Glomerular endothelial cell (primary cell): Measurements from ENCODE around the gene STIM1. TPM values are rescaled to one million over a fixed set of nuclear protein-coding genes. Genes with fewer than 3 reads are reported as not detected.
A peak's percentile ranks its signal among the peaks of the same experiment; 100 is the strongest.
"Not testable (repeated sequence)": the region's sequence is repeated elsewhere in the genome, so short reads cannot be mapped to it uniquely, and the experiment has no call there.

Experiments used
- DNase-seq: peaks from one replicate; pipeline ENCODE4 v3.0.0-alpha.2; 2011; ENCODE audit warnings: low read depth, low spot score; ENCODE audit errors: extremely low read depth
- total RNA-seq: library from RNA; depleted of rRNA; stranded (reverse); fragments of >200 nt; gene quantifications from 2 replicates; pipeline ENCODE4 v1.2.3, GENCODE V29; 2015

The STIM1 gene
- total RNA-seq, 1 donor from 2014 or later: 34.1 TPM

- DNase-seq: no peak
Measured at GRCh38 chr11:4093519-4094347, 238.3 kb downstream of the STIM1 start.

GRCh38 chr11:4094348-4095291 lies 239.2 kb downstream of the STIM1 start, which contains the start of gene RRM1:
Gene RRM1, plus strand, starts transcription at chr11:4094799. Its CDS starts 214 bp downstream, at chr11:4095013.
- peak; percentile 71 for DNase-seq

GRCh38 chr11:4095509-4096230 lies 240.2 kb downstream of the STIM1 start:
- no peak for DNase-seq

GRCh38 chr11:4098026-4098621 lies 242.7 kb downstream of the STIM1 start:
- DNase-seq: no peak

GRCh38 chr11:4102711-4103110 lies 247.2 kb downstream of the STIM1 start:
- no peak for DNase-seq

GRCh38 chr11:4103269-4103668 lies 247.8 kb downstream of the STIM1 start:
- DNase-seq: no peak

- DNase-seq: no peak
Measured at GRCh38 chr11:4105916-4106315, 250.5 kb downstream of the STIM1 start.

- no peak for DNase-seq
Measured at GRCh38 chr11:4111834-4112233, 256.4 kb downstream of the STIM1 start.

GRCh38 chr11:4115128-4115527 lies 259.7 kb downstream of the STIM1 start:
- DNase-seq: no peak

- no peak for DNase-seq
Measured at GRCh38 chr11:4118107-4118506, 262.6 kb downstream of the STIM1 start.

GRCh38 chr11:4123218-4123617 lies 267.8 kb downstream of the STIM1 start:
- no peak for DNase-seq

- no peak for DNase-seq
Measured at GRCh38 chr11:4125141-4125540, 269.7 kb downstream of the STIM1 start.

- DNase-seq: no peak
Measured at GRCh38 chr11:4127357-4127756, 271.9 kb downstream of the STIM1 start.

GRCh38 chr11:4130219-4130618 lies 274.8 kb downstream of the STIM1 start:
- not testable (repeated sequence) for DNase-seq

- peak; percentile 57 for DNase-seq
Measured at GRCh38 chr11:4134806-4135205, 279.3 kb downstream of the STIM1 start.

- DNase-seq: no peak
Measured at GRCh38 chr11:4138497-4138896, 283.0 kb downstream of the STIM1 start.

- no peak for DNase-seq
Measured at GRCh38 chr11:4140067-4140636, 284.7 kb downstream of the STIM1 start.
